Lung (tissue), 12 donors: ENCODE data around the gene POU1F1. TPM values are rescaled to one million over a fixed set of nuclear protein-coding genes. Genes with fewer than 3 reads are reported as not detected.
A peak's percentile ranks its signal among the peaks of the same experiment; 100 is the strongest.

ENCODE experiments used
- ATAC-seq: fragments of 200-7000 bp; cut with Tn5 transposase; one replicate; pipeline ENCODE4 v1.9.1; 2020; ENCODE audit warnings: moderate number of reproducible peaks; ENCODE audit not compliant: insufficient read depth, low FRiP score
- DNase-seq, 3 donors: peaks; one replicate each; pipeline ENCODE4 v3.0.0-alpha.2; 2013 to 2017
- H3K27ac ChIP-seq, 2 donors: one replicate each; pipeline ENCODE4 v1.5.1; 2013; ENCODE audit warnings: mild to moderate bottlenecking in 2 of 2, moderate library complexity in 2 of 2, control low read depth in 1 of 2, inconsistent platforms in 1 of 2, low read depth in 1 of 2, low read length in 1 of 2
- H3K27me3 ChIP-seq, 3 donors: one replicate each; pipeline ENCODE4 v1.5.1; 2013; ENCODE audit warnings: low read length in 2 of 3; ENCODE audit not compliant: control insufficient read depth in 3 of 3, insufficient read depth in 3 of 3
- H3K36me3 ChIP-seq, 4 donors: one replicate each; pipeline ENCODE4 v1.5.1; 2013; ENCODE audit warnings: low read length in 4 of 4, mild to moderate bottlenecking in 1 of 4, moderate library complexity in 1 of 4; ENCODE audit not compliant: control insufficient read depth in 4 of 4, insufficient read depth in 4 of 4
- H3K4me1 ChIP-seq, 5 donors: one replicate each; pipeline ENCODE4 v1.5.1; 2013; ENCODE audit warnings: low read length in 5 of 5, mild to moderate bottlenecking in 2 of 5, moderate library complexity in 1 of 5; ENCODE audit not compliant: control insufficient read depth in 5 of 5, insufficient read depth in 5 of 5
- H3K4me3 ChIP-seq: one replicate; pipeline ENCODE4 v1.5.1; 2013; ENCODE audit warnings: mild to moderate bottlenecking, control low read depth, moderate library complexity
- H3K9ac ChIP-seq, 2 donors: one replicate each; pipeline ENCODE4 v1.5.1; 2013; ENCODE audit warnings: low read length in 2 of 2, control low read depth in 1 of 2; ENCODE audit not compliant: insufficient read depth in 1 of 2
- H3K9me3 ChIP-seq, 4 donors: one replicate each; pipeline ENCODE4 v1.5.1; 2013; ENCODE audit warnings: low read length in 3 of 4, mild to moderate bottlenecking in 1 of 4, moderate library complexity in 1 of 4; ENCODE audit not compliant: control insufficient read depth in 4 of 4, insufficient read depth in 3 of 4
- CTCF ChIP-seq: IDR thresholded peaks from 2 replicates; pipeline ENCODE4 v1.5.1; 2012; ENCODE audit warnings: mild to moderate bottlenecking; ENCODE audit errors: control extremely low read depth, extremely low read depth
- WGBS, 2 donors: extraction: QIAGEN DNeasy Blood & Tissue Kit; methylation state at CpG; one replicate each; pipeline ENCODE4 v1.1.7; 2013; 5-methylcytosine and 5-hydroxymethylcytosine counted together
- polyA plus RNA-seq, 2 donors: library from polyadenylated mRNA; stranded (reverse); fragments of 200-250 nt; gene quantifications; one replicate each; pipeline ENCODE4 v1.2.1, GENCODE V29; 2013
- total RNA-seq, 2 donors: library from RNA; depleted of rRNA in 1 of 2; stranded (reverse); fragments of >200 nt in 1 of 2; gene quantifications; one replicate each; pipeline ENCODE4 v1.2.1, GENCODE V29; 2014 to 2021
- donor health status: control.
- donor health status: control.
- donor health status: Bipolar disorder and iron deficiency.
- donor health status: healthy.
- donor health status: DM: yes; HTN: yes; CAD: no.

The POU1F1 gene
- total and polyA plus RNA-seq, 4 donors: not detected

GRCh38 chr3:87298111-87298718 lies 21.8 kb upstream of the POU1F1 start:
- DNase-seq: peak in 2 of 3 donors; percentile 55 to 59
- no peak overlapping the region for H3K27ac ChIP-seq
- peak; percentile 69 for ATAC-seq

GRCh38 chr3:87288446-87288845 lies 12.1 kb upstream of the POU1F1 start:
- H3K27me3 ChIP-seq: no peaks in the 10 kb centered on the region
- no peak overlapping the region for H3K27ac ChIP-seq
- no peak for TF ChIP-seq CTCF
- ATAC-seq (no peak), DNase-seq (no peak)
- no peaks in the 10 kb centered on the region for H3K36me3 ChIP-seq
- H3K9me3 ChIP-seq: no peaks in the 10 kb centered on the region
- H3K4me1 ChIP-seq: no peaks in the 10 kb centered on the region
- no peak overlapping the region for H3K4me3 ChIP-seq
- WGBS, 2 donors: 90 to 96% methylated on average over 8 of the region's 8 CpGs
- H3K9ac ChIP-seq: no peak overlapping the region

More at GRCh38 chr3:87298111-87298718, 21.8 kb upstream of the POU1F1 start:
- TF ChIP-seq CTCF: peak; percentile 22
- no peak overlapping the region for H3K4me3 ChIP-seq
- no peaks in the 10 kb centered on the region for H3K27me3 ChIP-seq
- no peaks in the 10 kb centered on the region for H3K9me3 ChIP-seq
- no peaks in the 10 kb centered on the region for H3K36me3 ChIP-seq
- 15 to 23% methylated on average over 3 of the region's 3 CpGs for WGBS, 2 donors
- no peaks in the 10 kb centered on the region for H3K4me1 ChIP-seq
- H3K9ac ChIP-seq: no peak overlapping the region

- no peaks in the 10 kb centered on the region for H3K9me3 ChIP-seq
- WGBS, 2 donors: 85 to 86% methylated on average over 1 of the region's 1 CpG
- H3K9ac ChIP-seq: no peak overlapping the region
- no peaks in the 10 kb centered on the region for H3K36me3 ChIP-seq
- no peak for TF ChIP-seq CTCF
- H3K4me1 ChIP-seq: no peaks in the 10 kb centered on the region
- no peaks in the 10 kb centered on the region for H3K27me3 ChIP-seq
- DNase-seq: no peak
- no peak overlapping the region for H3K27ac ChIP-seq
- ATAC-seq: no peak
- H3K4me3 ChIP-seq: no peak overlapping the region
These were observed 10.6 kb upstream of the POU1F1 start for GRCh38 chr3:87287011-87287410.
